GM12872 (cell line): ENCODE data around the gene EPHB2.
A peak's percentile ranks its signal among the peaks of the same experiment; 100 is the strongest.

Experiments
- TF ChIP-seq, protein P1 (sequence below): IDR thresholded peaks from 3 replicates; pipeline ENCODE4 v1.5.1; 2011; ENCODE audit warnings: low read depth, mild to moderate bottlenecking, low read length, moderate library complexity; ENCODE audit not compliant: insufficient read depth

EPHB2 gene

DNA sequence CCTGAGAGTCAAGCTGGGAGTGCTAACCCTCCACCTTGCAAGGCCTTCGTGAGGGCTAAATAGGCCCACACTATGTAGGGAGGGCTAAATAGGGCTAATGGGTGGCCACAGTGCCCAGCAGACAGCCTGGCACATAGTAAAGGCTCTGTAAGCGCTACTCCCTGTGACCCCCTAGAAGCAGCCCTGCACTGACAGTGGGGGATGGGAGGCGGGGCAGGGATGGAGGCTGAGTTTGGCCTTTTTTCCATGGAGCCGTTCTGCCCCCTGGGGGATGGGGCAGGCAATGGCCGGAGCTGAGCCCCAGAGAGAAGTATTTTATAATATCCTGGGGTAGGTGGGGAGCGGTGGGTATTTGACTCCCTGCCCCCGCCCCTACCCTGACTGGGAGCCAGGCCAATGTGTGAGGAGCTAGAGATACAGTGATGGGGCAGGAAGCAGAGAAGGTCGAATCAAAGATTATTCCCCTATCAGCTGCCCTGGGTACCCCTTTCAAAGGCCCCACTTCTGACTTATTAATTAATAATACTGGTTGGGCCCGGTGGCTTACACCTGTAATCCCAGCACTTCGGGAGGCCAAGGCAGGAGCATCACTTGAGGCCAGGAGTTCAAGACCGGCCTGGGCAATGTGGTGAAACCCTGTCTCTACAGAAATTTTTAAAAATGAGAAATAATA lies 219.7 kb downstream of the EPHB2 start:
- TF ChIP-seq, protein P1, sequence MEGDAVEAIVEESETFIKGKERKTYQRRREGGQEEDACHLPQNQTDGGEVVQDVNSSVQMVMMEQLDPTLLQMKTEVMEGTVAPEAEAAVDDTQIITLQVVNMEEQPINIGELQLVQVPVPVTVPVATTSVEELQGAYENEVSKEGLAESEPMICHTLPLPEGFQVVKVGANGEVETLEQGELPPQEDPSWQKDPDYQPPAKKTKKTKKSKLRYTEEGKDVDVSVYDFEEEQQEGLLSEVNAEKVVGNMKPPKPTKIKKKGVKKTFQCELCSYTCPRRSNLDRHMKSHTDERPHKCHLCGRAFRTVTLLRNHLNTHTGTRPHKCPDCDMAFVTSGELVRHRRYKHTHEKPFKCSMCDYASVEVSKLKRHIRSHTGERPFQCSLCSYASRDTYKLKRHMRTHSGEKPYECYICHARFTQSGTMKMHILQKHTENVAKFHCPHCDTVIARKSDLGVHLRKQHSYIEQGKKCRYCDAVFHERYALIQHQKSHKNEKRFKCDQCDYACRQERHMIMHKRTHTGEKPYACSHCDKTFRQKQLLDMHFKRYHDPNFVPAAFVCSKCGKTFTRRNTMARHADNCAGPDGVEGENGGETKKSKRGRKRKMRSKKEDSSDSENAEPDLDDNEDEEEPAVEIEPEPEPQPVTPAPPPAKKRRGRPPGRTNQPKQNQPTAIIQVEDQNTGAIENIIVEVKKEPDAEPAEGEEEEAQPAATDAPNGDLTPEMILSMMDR: peak; percentile 68

DNA sequence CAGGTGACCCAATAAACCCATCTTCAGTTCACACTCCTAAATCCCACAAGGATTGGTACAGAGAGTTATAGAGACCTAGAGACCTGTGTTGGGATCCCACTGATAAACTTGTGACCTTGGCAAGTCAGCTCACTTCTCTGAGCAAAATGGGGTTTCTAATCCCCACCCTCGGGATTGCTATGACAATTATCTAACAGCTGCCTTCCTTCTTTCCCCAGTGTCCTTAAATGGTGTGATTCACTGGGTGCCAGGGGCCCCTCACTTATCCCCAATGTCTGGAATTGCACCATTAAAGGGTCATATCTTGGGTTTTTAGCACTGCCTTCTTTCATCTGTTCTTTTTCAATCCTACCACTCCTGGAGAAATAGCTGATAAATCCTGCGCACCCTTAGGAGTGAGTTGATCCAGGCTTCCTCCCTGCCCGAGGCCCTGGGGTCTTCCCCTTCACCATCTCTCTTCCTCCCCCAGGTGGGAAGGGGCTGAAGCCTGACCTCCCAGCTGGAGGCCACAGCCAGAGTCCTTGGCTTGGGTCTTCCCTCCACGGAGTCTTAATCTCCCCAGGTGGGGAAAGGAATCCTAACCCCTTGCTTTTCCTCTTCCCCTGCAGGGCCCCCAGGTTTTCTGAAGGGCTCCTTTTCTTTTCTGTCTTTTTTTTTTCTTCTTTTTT lies 222.3 kb downstream of the EPHB2 start:
- TF ChIP-seq, protein P1: no peak

DNA sequence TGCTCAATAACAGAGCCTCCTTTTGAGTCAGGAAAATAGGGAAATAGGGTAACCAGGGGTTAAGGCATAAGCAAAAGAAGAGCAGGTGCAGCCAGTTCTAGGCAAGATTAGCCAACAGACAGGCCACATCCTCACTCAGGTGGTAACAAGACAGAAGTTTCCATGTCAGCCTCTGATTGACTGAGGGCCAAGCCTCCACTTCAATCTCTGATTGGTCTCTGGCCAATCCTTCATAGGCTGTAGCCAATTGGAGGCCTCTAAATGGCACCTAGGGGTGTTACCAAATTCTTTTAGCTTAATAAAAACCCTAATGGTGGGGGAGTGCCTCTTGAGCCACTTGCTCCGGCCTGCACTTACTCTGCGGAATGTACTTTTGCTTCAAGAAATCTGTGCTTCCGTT lies 224.8 kb downstream of the EPHB2 start:
- TF ChIP-seq, protein P1: no peak

DNA sequence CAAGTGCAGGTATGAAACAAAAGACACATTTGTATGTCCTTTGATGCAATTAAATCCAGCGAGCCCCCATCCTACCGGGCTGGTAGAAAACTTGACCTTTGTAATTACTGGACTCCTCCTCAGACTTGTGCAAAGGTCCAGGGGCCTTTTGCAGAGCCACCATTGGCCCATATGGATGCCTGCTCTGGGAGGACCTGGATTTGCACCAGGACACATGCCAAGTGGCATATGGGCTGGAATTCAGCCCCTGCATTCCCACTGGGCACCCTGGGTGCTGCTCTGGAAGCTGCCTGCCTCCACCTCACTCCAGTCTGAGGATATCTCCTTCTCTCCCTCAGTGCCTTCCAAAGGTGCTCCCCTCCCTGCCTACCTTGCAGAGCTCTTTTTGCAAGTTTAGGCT lies 226.0 kb downstream of the EPHB2 start:
- TF ChIP-seq, protein P1: no peak

DNA sequence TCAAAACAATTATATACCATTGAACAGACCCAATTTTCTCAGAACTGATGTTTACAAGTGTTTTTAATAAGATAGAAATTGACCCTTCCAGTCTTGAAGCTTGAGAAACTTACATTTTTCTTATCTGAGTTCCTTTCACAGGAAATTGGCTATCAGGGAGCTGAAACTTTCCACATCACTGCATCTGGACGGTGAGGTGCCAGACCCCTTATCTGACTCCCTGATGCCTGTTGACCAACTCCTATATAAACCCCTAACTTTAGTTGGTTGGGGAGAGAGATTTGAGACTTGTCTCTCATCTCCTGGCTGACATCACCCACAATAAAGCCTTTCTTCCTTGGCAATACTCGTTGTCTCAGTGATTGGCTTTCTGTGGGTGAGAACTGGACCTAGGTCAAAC lies 230.6 kb downstream of the EPHB2 start:
- TF ChIP-seq, protein P1: no peak

DNA sequence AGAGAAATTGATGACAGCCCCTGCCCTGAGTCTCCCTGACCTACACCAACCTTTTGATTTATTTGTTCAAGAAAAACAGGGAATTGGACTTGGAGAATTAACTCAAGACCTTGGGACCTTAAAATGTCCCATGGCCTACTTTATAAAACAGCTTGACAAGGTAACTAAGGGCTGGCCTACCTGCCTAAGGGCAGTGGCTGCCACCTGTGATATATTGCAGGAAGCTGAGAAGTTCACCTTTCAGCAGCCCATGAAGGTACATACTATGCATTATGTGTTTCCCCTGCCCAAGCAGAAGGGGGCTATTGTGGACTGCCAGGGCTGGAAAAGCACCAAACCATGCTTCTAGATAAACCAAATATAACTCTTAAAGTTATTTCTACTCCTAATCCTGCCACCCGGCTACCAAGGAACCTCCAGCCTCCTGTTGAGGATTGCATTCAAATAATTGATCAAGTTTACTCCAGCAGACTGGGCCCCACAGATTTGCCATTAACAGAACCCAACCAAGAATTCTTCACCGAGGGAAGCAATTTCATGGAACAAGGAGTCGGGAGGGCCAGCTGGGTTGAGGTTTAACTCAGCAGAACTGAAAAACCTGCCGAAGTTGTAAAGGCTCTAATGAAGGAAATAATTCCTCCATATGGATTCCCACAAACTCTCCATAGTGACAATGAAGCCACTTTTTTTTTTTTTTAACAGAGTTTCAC lies 233.9 kb downstream of the EPHB2 start:
- TF ChIP-seq, protein P1: no peak

DNA sequence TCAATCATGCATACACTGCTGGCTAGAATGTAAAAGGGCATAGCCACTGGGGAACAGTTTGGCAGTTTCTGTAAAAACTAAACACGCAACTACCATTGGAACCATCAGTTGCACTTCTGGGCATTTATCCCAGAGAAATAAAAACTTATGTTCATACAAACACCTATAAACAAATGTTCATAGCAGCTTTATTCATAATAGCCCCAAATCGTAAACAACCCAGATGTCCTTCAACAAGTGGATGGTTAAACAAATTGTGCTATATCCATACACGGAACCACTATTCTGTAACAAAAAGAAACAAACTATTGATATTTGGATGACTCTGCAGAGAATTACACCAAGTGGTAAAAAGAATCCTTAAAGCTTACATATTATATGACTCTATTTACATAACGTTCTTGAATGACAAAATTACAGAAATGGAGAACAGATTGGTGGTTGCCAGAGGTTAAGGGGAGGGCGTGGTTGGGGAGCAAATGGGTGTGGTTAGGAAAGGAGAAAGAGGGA lies 239.2 kb downstream of the EPHB2 start:
- TF ChIP-seq, protein P1: no peak
